HepG2 (cell line): ENCODE data around the gene SP1. TPM values are rescaled to one million over a fixed set of nuclear protein-coding genes. Genes with fewer than 3 reads are reported as not detected.

Experiments used
- ATAC-seq: fragments of 200-7000 bp; cut with Tn5 transposase; 3 replicates; pipeline ENCODE4 v1.9.1; 2020; ENCODE audit warnings: mild to moderate bottlenecking, moderate library complexity
- BruUV-seq: library from RNA; stranded (reverse); fragments of 400-500 nt; replicated peaks from 2 replicates; lab custom pipeline; 2021; lab: Mats Ljungman, UMichigan
- CTCF ChIA-PET: fragments of 300-600 bp; formaldehyde crosslinking; extraction: SDS; loops from one replicate; lab custom pipeline; 2021; ENCODE audit warnings: low total read pairs, inconsistent platforms, low intra/inter-chr PET ratio; lab: Yijun Ruan, JAX
- POLR2A ChIA-PET: fragments of 350-600 bp; sonication (Branson Sonifier 250); formaldehyde crosslinking; loops from one replicate; lab custom pipeline; 2020; ENCODE audit warnings: antibody characterized with exemption, inconsistent platforms; lab: Yijun Ruan, JAX
- DNase-seq: peaks from one replicate; pipeline ENCODE4 v3.0.0-alpha.2; 2015; ENCODE audit warnings: low spot score
- FAIRE-seq: peaks from 3 replicates; lab custom pipeline; 2011; peaks lifted over from hg19 to GRCh38; lab: Jason Lieb, UNC
- H2AFZ ChIP-seq: one replicate; pipeline ENCODE4 v1.6.1; 2011; ENCODE audit warnings: low read length, inconsistent platforms
- H3K27ac ChIP-seq: fragments of 300-600 bp; 3 replicates; pipeline ENCODE4 v1.8.0; 2011; ENCODE audit warnings: mixed run types, mild to moderate bottlenecking, mixed read lengths, low read length, inconsistent platforms; ENCODE audit not compliant: insufficient read depth; ENCODE audit errors: extremely low read length
- H3K27me3 ChIP-seq, 2 experiments: fragments of 200-600 bp in 1 of 2; 2 replicates in 1 of 2; 3 replicates in 1 of 2; pipeline versions ENCODE4 v1.6.0 to v1.8.0; 2011; ENCODE audit warnings: low read length in 2 of 2, mild to moderate bottlenecking in 2 of 2, moderate library complexity in 2 of 2, inconsistent platforms in 1 of 2; ENCODE audit not compliant: insufficient read depth in 2 of 2, control insufficient read depth in 1 of 2
- H3K36me3 ChIP-seq, 2 experiments: fragments of 200-600 bp in 1 of 2; replicated peaks in 1 of 2; 2 replicates in 1 of 2; 3 replicates in 1 of 2; pipeline versions ENCODE4 v1.5.1 to v1.8.0; 2011; ENCODE audit warnings: low read length in 2 of 2, inconsistent platforms in 1 of 2; ENCODE audit not compliant: insufficient read depth in 2 of 2, control insufficient read depth in 1 of 2
- H3K4me1 ChIP-seq: 2 replicates; pipeline ENCODE4 v1.5.1; 2012; ENCODE audit warnings: low read length, inconsistent platforms; ENCODE audit not compliant: insufficient read depth
- H3K4me2 ChIP-seq: 2 replicates; pipeline ENCODE4 v1.6.0; 2011; ENCODE audit warnings: low read depth, low read length, inconsistent platforms
- H3K4me3 ChIP-seq, 3 experiments: fragments of 200-600 bp in 1 of 3; sonication (generic), shearing (Covaris generic) in 1 of 3; replicated peaks in 1 of 3; 2 replicates each; pipeline ENCODE4 v1.5.1; 2011 to 2016; ENCODE audit warnings: low read length in 3 of 3, inconsistent platforms in 2 of 3, low read depth in 2 of 3, mild to moderate bottlenecking in 2 of 3, control low read depth in 1 of 3, mixed read lengths in 1 of 3; ENCODE audit not compliant: insufficient read depth in 1 of 3
- H3K79me2 ChIP-seq: one replicate; pipeline ENCODE4 v1.6.1; 2011; ENCODE audit warnings: low read length, inconsistent platforms; ENCODE audit not compliant: insufficient read depth
- H3K9ac ChIP-seq: 2 replicates; pipeline ENCODE4 v1.6.0; 2011; ENCODE audit warnings: mild to moderate bottlenecking, low read depth, low read length, inconsistent platforms; ENCODE audit not compliant: insufficient read depth
- H3K9me3 ChIP-seq: 2 replicates; pipeline ENCODE4 v1.5.1; 2012; ENCODE audit warnings: mild to moderate bottlenecking, low read length
- H4K20me1 ChIP-seq: 2 replicates; pipeline ENCODE4 v1.6.0; 2011; ENCODE audit warnings: inconsistent platforms, mild to moderate bottlenecking, low read length, moderate library complexity; ENCODE audit not compliant: insufficient read depth
- EZH2 ChIP-seq: conservative IDR thresholded peaks from 2 replicates; pipeline ENCODE4 v1.6.1; 2012; ENCODE audit warnings: mild to moderate bottlenecking, low read depth, low read length, moderate library complexity
- FOSL2 ChIP-seq: sonication (generic); formaldehyde crosslinking; IDR thresholded peaks from 2 replicates; pipeline ENCODE4 v1.4.0; 2020; ENCODE audit warnings: missing genetic modification reagents
- FOXA1 ChIP-seq, 2 experiments: fragments of 450-650 bp in 1 of 2; sonication (generic) in 1 of 2; formaldehyde crosslinking in 1 of 2; IDR thresholded peaks; 2 replicates each; pipeline versions ENCODE4 v1.4.0 to v1.6.1; 2016 to 2020; ENCODE audit warnings: missing genetic modification reagents in 1 of 2
- FOXA3 ChIP-seq: IDR thresholded peaks from 2 replicates; pipeline ENCODE4 v1.6.1; 2016; ENCODE audit warnings: missing genetic modification reagents, missing compliant biosample characterization
- TBX3 ChIP-seq: fragments of 450-650 bp; IDR thresholded peaks from 2 replicates; pipeline ENCODE4 v1.6.1; 2017; ENCODE audit warnings: antibody characterized with exemption, mild to moderate bottlenecking, inconsistent platforms, borderline replicate concordance
- ZNF432 ChIP-seq: sonication (generic); formaldehyde crosslinking; IDR thresholded peaks from 2 replicates; pipeline ENCODE4 v1.5.0; 2020; ENCODE audit warnings: missing genetic modification reagents, mild to moderate bottlenecking, borderline replicate concordance
- ZNF460 ChIP-seq: sonication (generic); formaldehyde crosslinking; IDR thresholded peaks from 2 replicates; pipeline ENCODE4 v1.5.1; 2020; ENCODE audit warnings: missing genetic modification reagents, mild to moderate bottlenecking, borderline replicate concordance
- ZNF7 ChIP-seq: IDR thresholded peaks from 2 replicates; pipeline ENCODE4 v1.6.1; 2016; ENCODE audit warnings: missing biosample characterization, missing genetic modification reagents
- WGBS: methylation state at CpG from one replicate; pipeline ENCODE4 v1.1.6; 2017; ENCODE audit warnings: low lambda C conversion rate; 5-methylcytosine and 5-hydroxymethylcytosine counted together
- in situ Hi-C: cut with HindIII; loops from 2 replicates; pipeline ENCODE4 v1.10.0; 2017; ENCODE audit warnings: low pct_unique_long_range_greater_than_20kb; ENCODE audit not compliant: extremely low pct_ligation_motif_present
- intact Hi-C: fragments of 100-400 bp; cut with micrococcal nuclease; formaldehyde crosslinking; loops from one replicate; pipeline ENCODE4 v1.10.0; 2022; ENCODE audit not compliant: unreplicated experiment
- polyA plus RNA-seq, 8 experiments: library from polyadenylated mRNA; depleted of rRNA in 3 of 8; stranded (reverse) in 7 of 8; unstranded in 1 of 8; fragments of >200 nt; fragmentation: Illumina TruSeq in 4 of 8; extraction: Trizol in 4 of 8; gene quantifications; 2 replicates each; pipeline versions ENCODE4 v1.2.1 to v1.2.3, GENCODE V29; 2011 to 2016; ENCODE audit warnings: low read depth in 4 of 8, missing spikeins in 1 of 8, mixed read lengths in 1 of 8; ENCODE audit not compliant: insufficient read depth in 1 of 8
- total RNA-seq, 5 experiments: library from RNA; depleted of rRNA; stranded (reverse); fragments of >200 nt; fragmentation: Illumina TruSeq; extraction: Trizol; gene quantifications; 2 replicates each; pipeline ENCODE4 v1.2.3, GENCODE V29; 2016; ENCODE audit warnings: low read depth in 1 of 5

SP1 gene
- total and polyA plus RNA-seq, 2 of the 13 experiments (the other 11 are each of a cell fraction or from before 2014, with no cell fraction given), result 26.5 to 27.5 TPM

DNA sequence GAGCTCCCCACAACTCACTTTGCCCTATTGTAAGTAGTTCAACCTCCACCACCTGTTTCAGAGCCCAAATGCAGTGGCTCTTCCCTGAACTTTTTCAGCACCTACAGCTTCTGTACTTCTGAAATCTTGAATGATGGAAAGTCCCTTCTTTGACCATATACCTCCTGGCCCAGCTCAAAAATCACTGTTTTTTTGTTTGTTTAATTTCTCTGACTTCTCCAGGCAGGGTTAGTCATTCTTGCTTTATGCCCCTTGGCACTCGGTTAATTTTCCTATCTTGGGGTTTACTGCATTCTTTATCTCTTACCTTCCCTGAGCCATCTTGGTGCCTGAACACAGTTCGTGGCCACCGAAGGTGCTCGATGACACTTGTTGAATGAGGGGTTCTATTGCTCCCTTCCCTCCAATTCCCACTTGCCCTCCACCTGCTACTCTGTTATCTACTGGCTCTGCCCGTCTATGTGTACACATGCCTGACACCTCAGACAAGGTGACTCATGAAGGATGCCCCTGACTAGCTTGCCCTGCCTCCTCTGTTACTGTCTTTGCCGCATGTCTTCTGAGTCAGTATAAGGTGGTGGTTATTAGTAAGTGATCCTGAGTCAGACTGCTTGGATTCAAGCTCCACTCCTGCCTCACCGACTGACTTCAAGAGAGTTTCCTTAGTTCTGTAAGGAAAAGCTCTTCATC lies 48.1 kb downstream of the SP1 start:
- no peak for FAIRE-seq
- no peaks in the 10 kb centered on the region for H3K9me3 ChIP-seq
- no peak overlapping the region for H3K27ac ChIP-seq
- TF ChIP-seq TBX3 (peak; percentile 54; the same call in 1 of the 2 replicates), ZNF460 (CRISPR knock-in tag) (no peak), FOSL2 (CRISPR knock-in tag) (peak; percentile 86), EZH2 (no peak), ZNF7 (CRISPR knock-in tag) (0 out of 2 replicates have a peak, but pooled peaks have one; percentile 33), ZNF432 (CRISPR knock-in tag) (no peak), FOXA1 (IDR thresholded peaks at IDR 0.05) (no peak), FOXA1 (CRISPR knock-in tag; IDR thresholded peaks at IDR 0.05) (peak; percentile 55; the same call in 1 of the 2 replicates), FOXA3 (peak; percentile 65)
- POLR2A ChIA-PET, result interaction anchor here (1.6 to 2.0 kb wide), 2 partner anchors 12 to 49 kb away, joined by 5 to 16 read pairs; partner anchors contain the start of gene PRR13
- CTCF ChIA-PET, result no interaction called here
- H4K20me1 ChIP-seq, result no peaks in the 10 kb centered on the region
- H2AFZ ChIP-seq, result no peak overlapping the region
- 37% methylated on average over 7 of the region's 7 CpGs for WGBS
- 0 out of 5 replicates have a peak, but pooled peaks cover 0 to 4% of the 10 kb centered on the region in 2 experiments for H3K27me3 ChIP-seq
- H3K36me3 ChIP-seq, result no peaks in the 10 kb centered on the region
- no peaks in the 10 kb centered on the region for H3K79me2 ChIP-seq
- in situ Hi-C loops (no loop called here), intact Hi-C loops (no loop called here)
- no peak for DNase-seq
- H3K4me3 ChIP-seq, result no peak overlapping the region
- H3K4me1 ChIP-seq, result peaks cover 51% of the 10 kb centered on the region
- ATAC-seq, result no peak
- no TSS peak for BruUV-seq
- no peak overlapping the region for H3K4me2 ChIP-seq
- H3K9ac ChIP-seq, result no peak overlapping the region
